ENCODE results near the gene ACOX1. TPM values are rescaled to one million over a fixed set of nuclear protein-coding genes. Genes with fewer than 3 reads are reported as not detected.

Gene ACOX1
- total RNA-seq, 2 experiments from 2014 or later, result 14.5 to 17.9 TPM

DNA sequence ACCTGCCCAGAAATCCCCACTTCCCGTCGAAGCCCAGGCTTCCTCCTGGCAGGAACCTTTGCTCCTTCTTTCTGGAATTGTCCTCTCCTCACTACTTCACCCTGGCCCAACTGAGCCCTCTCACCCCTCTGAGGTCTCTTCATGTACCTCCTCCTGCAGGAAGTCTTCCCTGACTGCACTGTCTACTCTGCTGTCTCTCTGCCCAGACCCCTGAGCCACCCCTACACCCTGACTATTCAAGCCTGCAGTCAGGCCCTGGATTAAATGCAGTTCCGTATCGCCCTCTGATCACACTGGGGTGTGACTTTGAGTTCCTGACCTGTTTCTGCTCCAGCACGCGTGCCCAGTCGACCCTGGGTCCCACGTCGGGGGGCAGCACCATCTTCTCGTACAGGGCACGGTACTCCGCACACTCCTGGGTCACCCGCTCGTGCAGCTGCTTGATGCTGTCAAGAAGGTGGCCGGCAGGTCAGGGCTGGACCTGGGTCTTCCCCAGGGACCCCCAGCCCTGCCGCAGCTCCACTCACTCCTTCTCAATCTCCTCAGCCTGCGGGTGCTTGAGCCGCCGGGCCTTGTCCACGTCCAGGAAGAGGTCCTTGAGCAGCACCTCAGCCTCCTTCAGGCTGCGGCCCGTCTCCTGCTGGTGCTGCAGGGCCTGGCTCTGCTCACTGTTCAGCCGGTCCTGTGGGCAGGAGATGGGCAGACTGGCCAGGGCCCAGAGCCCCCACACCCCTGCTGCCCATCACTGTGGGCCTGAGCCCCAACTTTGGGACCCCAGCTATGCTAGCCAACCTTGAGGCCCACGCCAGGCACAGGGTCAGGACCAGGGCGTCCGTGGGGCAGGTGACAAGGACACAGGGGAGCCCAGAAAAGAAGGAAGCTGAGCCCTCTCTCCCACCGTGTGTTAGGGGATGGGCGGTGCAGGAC, 44.3 kb upstream of the ACOX1 start:
- H3K36me3 Mint-ChIP-seq (ENCODE audit: low read depth), result no peaks in the 10 kb centered on the region
- Histone ChIP-seq H3K4me1 (ENCODE audit: insufficient read depth, low read length) (peaks cover under 1% of the 10 kb centered on the region), H3K27ac (ENCODE audit: low read depth in 1 of 2, low read length in 2 of 2) (no peak overlapping the region), H3K27me3 (ENCODE audit: control insufficient read depth in 1 of 2, insufficient read depth in 2 of 2, low read length in 2 of 2) (no peaks in the 10 kb centered on the region), H3K4me3 (ENCODE audit: low read length) (no peak overlapping the region), H3K36me3 (ENCODE audit: insufficient read depth, low read length) (no peaks in the 10 kb centered on the region), H3K9me3 (ENCODE audit: control insufficient read depth in 1 of 2, insufficient read depth in 1 of 2, low read length in 2 of 2) (no peaks in the 10 kb centered on the region)
- no peak overlapping the region for H3K4me3 Mint-ChIP-seq
- no peak for ATAC-seq (ENCODE audit: poor library complexity)
- ChIA-PET CTCF (no interaction called here), POLR2A (no interaction called here)
- intact Hi-C loops (cut with DNase I, micrococcal nuclease), result no loop called here
- TF ChIP-seq, protein P1, sequence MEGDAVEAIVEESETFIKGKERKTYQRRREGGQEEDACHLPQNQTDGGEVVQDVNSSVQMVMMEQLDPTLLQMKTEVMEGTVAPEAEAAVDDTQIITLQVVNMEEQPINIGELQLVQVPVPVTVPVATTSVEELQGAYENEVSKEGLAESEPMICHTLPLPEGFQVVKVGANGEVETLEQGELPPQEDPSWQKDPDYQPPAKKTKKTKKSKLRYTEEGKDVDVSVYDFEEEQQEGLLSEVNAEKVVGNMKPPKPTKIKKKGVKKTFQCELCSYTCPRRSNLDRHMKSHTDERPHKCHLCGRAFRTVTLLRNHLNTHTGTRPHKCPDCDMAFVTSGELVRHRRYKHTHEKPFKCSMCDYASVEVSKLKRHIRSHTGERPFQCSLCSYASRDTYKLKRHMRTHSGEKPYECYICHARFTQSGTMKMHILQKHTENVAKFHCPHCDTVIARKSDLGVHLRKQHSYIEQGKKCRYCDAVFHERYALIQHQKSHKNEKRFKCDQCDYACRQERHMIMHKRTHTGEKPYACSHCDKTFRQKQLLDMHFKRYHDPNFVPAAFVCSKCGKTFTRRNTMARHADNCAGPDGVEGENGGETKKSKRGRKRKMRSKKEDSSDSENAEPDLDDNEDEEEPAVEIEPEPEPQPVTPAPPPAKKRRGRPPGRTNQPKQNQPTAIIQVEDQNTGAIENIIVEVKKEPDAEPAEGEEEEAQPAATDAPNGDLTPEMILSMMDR (IDR thresholded peaks at IDR 0.05), result no peak
- H3K27me3 Mint-ChIP-seq, result no peaks in the 10 kb centered on the region
- DNase-seq, result no peak
- H3K27ac Mint-ChIP-seq, result no peak overlapping the region
- H3K4me1 Mint-ChIP-seq (ENCODE audit: low read depth), result no peaks in the 10 kb centered on the region
- H3K9me3 Mint-ChIP-seq, result no peaks in the 10 kb centered on the region

DNA sequence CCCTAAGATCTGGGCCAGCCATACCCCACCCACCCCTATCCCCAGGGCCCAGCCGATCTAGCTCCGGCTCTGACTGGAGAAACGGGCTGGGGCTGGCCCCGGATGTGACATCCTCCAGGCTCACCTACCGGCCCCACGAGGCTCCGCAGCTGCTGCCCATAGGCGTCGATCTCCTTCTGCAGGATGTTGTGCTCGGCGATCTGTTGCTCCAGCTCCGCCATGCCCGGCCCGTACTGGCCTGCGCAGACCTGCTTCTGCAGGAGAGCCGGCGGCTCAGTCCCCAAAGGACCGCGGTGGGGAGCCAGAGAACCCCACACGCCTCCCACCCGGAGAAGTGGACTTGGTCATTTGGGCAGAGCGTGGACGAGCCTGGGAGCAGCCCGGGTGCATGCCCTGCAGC, 43.3 kb upstream of the ACOX1 start:
- ChIA-PET POLR2A (no interaction called here), CTCF (no interaction called here)
- DNase-seq (no peak), ATAC-seq (ENCODE audit: poor library complexity) (no peak)
- TF ChIP-seq, protein P1 (IDR thresholded peaks at IDR 0.05), result no peak
- H3K4me1 ChIP-seq (ENCODE audit: insufficient read depth, low read length), result no peaks in the 10 kb centered on the region
- Mint-ChIP-seq H3K4me3 (no peak overlapping the region), H3K4me1 (ENCODE audit: low read depth) (no peaks in the 10 kb centered on the region), H3K27me3 (no peaks in the 10 kb centered on the region), H3K27ac (no peak overlapping the region), H3K36me3 (ENCODE audit: low read depth) (no peaks in the 10 kb centered on the region), H3K9me3 (no peaks in the 10 kb centered on the region)
- no peak overlapping the region for H3K27ac ChIP-seq (ENCODE audit: low read depth in 1 of 2, low read length in 2 of 2)
- no peaks in the 10 kb centered on the region for H3K9me3 ChIP-seq (ENCODE audit: control insufficient read depth in 1 of 2, insufficient read depth in 1 of 2, low read length in 2 of 2)
- intact Hi-C loops (cut with DNase I, micrococcal nuclease), result no loop called here
- no peak overlapping the region for H3K4me3 ChIP-seq (ENCODE audit: low read length)
- H3K36me3 ChIP-seq (ENCODE audit: insufficient read depth, low read length), result no peaks in the 10 kb centered on the region
- H3K27me3 ChIP-seq (ENCODE audit: control insufficient read depth in 1 of 2, insufficient read depth in 2 of 2, low read length in 2 of 2), result no peaks in the 10 kb centered on the region

DNA sequence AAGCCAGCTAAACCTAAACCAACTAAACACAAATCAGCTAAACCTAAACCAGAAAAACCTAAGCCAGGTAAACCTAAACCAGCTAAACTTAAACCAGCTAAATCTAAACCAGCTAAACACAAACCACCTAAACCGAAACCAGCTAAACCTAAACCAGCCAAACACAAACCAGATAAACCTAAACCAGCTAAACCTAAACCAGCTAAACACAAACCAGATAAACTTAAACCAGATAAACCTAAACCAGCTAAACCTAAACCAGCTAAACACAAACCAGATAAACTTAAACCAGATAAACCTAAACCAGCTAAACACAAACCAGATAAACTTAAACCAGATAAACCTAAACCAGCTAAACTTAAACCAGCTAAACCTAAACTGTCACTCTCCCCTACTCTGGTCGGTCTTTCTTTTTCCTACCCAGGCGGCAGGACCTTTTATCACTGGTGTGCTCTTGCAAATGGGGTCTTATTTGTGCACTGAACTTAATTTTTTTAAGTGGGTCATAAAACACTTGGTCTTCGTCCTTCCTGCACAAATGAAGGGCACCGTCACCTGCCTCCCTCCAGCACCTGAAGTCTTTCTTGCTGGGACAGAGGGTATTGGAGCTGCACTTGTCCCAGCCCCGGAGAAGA, 41.0 kb upstream of the ACOX1 start:
- H3K4me1 ChIP-seq (ENCODE audit: insufficient read depth, low read length), result no peaks in the 10 kb centered on the region
- Mint-ChIP-seq H3K4me1 (ENCODE audit: low read depth) (no peaks in the 10 kb centered on the region), H3K27me3 (no peaks in the 10 kb centered on the region), H3K27ac (no peak overlapping the region), H3K4me3 (no peak overlapping the region), H3K36me3 (ENCODE audit: low read depth) (no peaks in the 10 kb centered on the region), H3K9me3 (no peaks in the 10 kb centered on the region)
- H3K4me3 ChIP-seq (ENCODE audit: low read length), result no peak overlapping the region
- no peak overlapping the region for H3K27ac ChIP-seq (ENCODE audit: low read depth in 1 of 2, low read length in 2 of 2)
- ChIA-PET POLR2A (interaction anchor here (1.7 to 2.0 kb wide), 2 partner anchors 10 to 260 kb away, joined by 3 to 12 read pairs; no protein-coding TSS in a partner anchor), CTCF (interaction anchor here (1.0 to 1.2 kb wide), 2 partner anchors 14 to 20 kb away, joined by 3 to 4 read pairs; partner anchors contain the start of gene CDK3)
- ATAC-seq (ENCODE audit: poor library complexity) (no peak), DNase-seq (no peak)
- no peaks in the 10 kb centered on the region for H3K36me3 ChIP-seq (ENCODE audit: insufficient read depth, low read length)
- H3K9me3 ChIP-seq (ENCODE audit: control insufficient read depth in 1 of 2, insufficient read depth in 1 of 2, low read length in 2 of 2), result no peaks in the 10 kb centered on the region
- no peaks in the 10 kb centered on the region for H3K27me3 ChIP-seq (ENCODE audit: control insufficient read depth in 1 of 2, insufficient read depth in 2 of 2, low read length in 2 of 2)
- TF ChIP-seq, protein P1 (IDR thresholded peaks at IDR 0.05), result no peak
- intact Hi-C loops (cut with DNase I, micrococcal nuclease), result no loop called here

Measured in CD4-positive, alpha-beta T cell (primary cell).